ENCODE measurements around the gene BCAS4.
"Not testable (repeated sequence)": the region's sequence is repeated elsewhere in the genome, so short reads cannot be mapped to it uniquely, and the experiment has no call there.

Gene BCAS4

GRCh38 chr20:50874758-50875665 is 80.2 kb downstream of the BCAS4 start:
- TF ChIP-seq, protein P1, sequence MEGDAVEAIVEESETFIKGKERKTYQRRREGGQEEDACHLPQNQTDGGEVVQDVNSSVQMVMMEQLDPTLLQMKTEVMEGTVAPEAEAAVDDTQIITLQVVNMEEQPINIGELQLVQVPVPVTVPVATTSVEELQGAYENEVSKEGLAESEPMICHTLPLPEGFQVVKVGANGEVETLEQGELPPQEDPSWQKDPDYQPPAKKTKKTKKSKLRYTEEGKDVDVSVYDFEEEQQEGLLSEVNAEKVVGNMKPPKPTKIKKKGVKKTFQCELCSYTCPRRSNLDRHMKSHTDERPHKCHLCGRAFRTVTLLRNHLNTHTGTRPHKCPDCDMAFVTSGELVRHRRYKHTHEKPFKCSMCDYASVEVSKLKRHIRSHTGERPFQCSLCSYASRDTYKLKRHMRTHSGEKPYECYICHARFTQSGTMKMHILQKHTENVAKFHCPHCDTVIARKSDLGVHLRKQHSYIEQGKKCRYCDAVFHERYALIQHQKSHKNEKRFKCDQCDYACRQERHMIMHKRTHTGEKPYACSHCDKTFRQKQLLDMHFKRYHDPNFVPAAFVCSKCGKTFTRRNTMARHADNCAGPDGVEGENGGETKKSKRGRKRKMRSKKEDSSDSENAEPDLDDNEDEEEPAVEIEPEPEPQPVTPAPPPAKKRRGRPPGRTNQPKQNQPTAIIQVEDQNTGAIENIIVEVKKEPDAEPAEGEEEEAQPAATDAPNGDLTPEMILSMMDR (IDR thresholded peaks at IDR 0.05; ENCODE audit: control insufficient read depth, insufficient read depth, low read depth, low read length, missing control alignments): no peak
- H3K4me3 ChIP-seq (ENCODE audit: control insufficient read depth, low read depth, low read length): no peak overlapping the region
- no peak for DNase-seq (ENCODE audit: low read depth)

DNA sequence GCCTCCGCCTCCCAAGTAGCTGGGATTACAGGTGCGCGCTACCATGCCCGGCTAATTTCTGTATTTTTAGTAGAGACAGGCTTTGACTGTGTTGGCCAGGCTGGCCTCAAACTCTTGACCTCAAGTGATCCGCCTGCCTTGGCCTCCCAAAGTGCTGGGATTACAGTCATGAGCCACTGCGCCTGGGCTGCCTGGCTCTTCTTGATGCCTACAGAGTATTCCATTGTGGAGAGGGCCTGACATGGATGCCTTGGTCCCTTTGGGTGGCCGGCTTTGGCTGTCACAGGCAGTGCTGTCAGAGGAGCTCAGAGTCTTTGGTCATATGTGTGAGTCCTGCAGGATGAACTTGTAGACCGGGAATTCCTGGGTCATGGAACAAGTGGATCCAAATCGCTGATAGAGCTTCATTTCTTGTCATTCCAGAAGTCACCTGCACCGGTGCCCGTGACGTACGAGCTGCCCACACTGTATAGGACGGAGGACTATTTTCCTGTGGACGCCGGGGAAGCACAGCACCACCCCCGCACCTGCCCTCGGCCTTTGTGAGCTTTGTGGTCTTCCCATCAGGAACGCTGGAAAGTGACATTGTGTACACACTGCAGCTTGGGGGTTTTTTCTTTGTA is 81.3 kb downstream of the BCAS4 start:
- H3K4me3 ChIP-seq (ENCODE audit: control insufficient read depth, low read depth, low read length): no peak overlapping the region
- TF ChIP-seq, protein P1 (IDR thresholded peaks at IDR 0.05; ENCODE audit: control insufficient read depth, insufficient read depth, low read depth, low read length, missing control alignments): no peak
- DNase-seq (ENCODE audit: low read depth): no peak

- TF ChIP-seq, protein P1 (IDR thresholded peaks at IDR 0.05; ENCODE audit: control insufficient read depth, insufficient read depth, low read depth, low read length, missing control alignments): no peak
- DNase-seq (ENCODE audit: low read depth): no peak
- H3K4me3 ChIP-seq (ENCODE audit: control insufficient read depth, low read depth, low read length): no peak overlapping the region
Observed at GRCh38 chr20:50876816-50877215, 82.0 kb downstream of the BCAS4 start.

DNA sequence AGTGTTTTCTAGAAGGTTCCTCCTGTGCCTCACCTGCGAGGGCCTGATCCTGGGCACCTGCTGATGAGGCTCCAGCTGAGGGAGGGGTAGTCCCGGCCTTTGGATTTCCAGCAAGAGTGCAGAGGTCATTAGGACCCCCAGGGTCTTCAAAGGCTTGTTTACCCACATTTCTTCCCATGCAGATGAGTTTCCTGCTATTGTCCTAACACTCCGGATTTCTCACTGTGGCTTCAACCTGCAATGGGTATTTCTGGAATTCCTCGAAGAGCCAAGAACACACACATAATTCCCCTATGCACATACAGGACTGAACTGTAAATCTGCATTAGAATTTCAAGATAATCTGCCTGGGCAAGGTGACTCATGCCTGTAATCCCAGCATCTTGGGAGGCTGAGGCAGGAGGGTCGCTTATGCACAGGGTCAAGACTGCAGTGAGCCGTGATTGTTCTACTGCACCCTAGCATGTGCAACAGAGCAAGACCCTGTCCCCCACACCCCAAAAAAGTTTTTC is 82.4 kb downstream of the BCAS4 start:
- no peak overlapping the region for H3K4me3 ChIP-seq (ENCODE audit: control insufficient read depth, low read depth, low read length)
- TF ChIP-seq, protein P1 (IDR thresholded peaks at IDR 0.05; ENCODE audit: control insufficient read depth, insufficient read depth, low read depth, low read length, missing control alignments): no peak
- DNase-seq (ENCODE audit: low read depth): no peak

DNA sequence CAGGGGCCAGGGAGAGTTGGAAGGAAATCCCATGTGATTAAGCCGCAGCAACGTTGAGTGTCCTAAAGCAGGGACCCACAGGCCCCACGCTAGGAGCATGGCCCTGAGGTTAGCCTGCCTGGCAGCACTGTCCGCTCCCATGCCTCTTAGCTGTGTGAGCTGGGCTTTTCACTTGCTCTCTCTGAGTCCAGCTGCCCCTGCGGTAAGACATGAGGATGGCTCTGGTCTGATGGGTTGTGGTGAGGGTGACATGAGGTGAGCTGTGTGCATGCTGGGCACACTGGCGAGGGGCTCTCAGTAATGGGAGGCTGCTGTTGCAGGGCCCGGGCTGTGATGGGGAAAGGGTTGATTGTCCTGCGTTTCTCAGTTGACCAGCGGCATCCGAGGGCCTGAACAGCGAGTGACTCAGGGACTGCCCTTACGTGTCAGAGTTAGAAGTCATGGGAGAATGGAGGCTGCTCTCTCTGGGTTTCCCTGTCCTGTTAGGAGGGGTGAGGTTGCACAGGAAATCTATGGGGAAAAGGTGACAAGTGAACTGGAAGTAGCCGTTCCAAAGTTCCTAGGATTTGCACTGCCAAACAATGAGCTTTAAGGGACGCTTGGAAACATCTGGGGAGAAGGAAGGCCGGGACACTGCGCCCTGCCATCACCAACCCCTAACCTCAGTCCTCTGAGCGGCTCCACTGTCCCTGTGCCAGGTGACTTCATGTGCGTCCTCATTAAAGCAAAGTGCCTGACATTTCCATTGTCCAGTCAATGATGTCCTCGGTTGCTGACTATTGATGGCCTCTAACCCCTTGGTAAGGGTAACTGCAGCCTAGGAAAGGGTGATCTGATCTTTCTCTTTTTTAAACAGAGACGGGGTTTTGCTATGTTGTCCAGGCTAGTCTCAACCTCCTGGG is 85.0 kb downstream of the BCAS4 start:
- H3K4me3 ChIP-seq (ENCODE audit: control insufficient read depth, low read depth, low read length): no peak overlapping the region
- DNase-seq (ENCODE audit: low read depth): no peak
- TF ChIP-seq, protein P1 (IDR thresholded peaks at IDR 0.05; ENCODE audit: control insufficient read depth, insufficient read depth, low read depth, low read length, missing control alignments): no peak

DNA sequence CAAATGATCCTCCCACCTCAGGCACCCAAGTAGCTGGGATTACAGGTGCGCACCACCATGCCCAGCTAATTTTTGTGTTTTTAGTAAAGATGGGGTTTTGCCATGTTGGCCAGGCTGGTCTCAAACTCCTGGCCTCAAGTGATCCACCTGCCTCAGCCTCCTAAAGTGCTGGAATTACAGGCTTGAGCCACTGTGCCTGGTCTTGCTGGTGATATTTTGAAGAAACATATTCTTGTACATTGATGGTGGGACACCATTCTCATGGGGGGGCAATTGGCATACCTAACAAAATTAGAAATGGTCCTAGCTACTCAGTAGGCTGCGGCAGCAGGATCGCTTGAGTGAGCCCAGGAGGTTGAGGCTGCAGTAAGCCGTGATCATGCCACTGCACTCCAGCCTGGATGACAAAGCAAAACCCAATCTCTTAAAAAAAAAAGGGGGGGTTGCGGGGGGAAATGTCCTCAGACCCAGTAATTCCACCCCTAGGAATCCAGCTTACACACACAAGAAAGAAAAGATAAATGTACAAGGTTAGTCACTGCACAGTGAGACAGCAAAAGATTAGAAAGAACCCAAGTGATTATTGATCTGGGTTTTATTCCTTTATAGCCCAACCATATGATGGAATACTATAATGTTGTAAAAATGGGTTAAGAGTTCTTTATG is 87.0 kb downstream of the BCAS4 start:
- not testable (repeated sequence) for H3K4me3 ChIP-seq (ENCODE audit: control insufficient read depth, low read depth, low read length); DNase-seq (ENCODE audit: low read depth)

All from AG09309 (cell line).